Measurements from ENCODE around the gene LCN12.

DNA sequence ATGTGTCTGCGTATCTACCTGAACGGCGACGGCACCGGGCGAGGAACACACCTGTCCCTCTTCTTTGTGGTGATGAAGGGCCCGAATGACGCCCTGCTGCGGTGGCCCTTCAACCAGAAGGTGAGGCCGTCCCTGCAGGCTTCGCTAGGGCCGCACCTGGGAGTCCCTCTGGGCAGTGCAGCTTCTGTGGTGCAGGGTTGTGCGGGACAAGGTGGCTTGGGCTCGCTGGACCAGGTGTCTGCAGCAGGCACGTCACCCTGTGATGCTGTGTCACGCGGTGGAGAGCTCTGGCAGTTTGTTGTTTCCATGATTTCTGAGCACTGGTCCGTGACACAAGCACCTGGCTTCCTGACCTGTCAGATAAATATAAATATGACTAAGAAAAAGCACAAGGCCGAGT is 28.2 kb upstream of the LCN12 start:
- TF ChIP-seq CTCF (IDR thresholded peaks at IDR 0.05) (no peak), POLR2A (IDR thresholded peaks at IDR 0.05) (no peak)

Data from heart left ventricle (tissue), 13 donors.